HG03460 (cell line): ENCODE data around the gene P2RX3.

Experiments used
- ATAC-seq: cut with Tn5 transposase; IDR thresholded peaks from one replicate; pipeline ENCODE4 v1.9.1; 2021; ENCODE audit not compliant: unreplicated experiment

Gene P2RX3

DNA sequence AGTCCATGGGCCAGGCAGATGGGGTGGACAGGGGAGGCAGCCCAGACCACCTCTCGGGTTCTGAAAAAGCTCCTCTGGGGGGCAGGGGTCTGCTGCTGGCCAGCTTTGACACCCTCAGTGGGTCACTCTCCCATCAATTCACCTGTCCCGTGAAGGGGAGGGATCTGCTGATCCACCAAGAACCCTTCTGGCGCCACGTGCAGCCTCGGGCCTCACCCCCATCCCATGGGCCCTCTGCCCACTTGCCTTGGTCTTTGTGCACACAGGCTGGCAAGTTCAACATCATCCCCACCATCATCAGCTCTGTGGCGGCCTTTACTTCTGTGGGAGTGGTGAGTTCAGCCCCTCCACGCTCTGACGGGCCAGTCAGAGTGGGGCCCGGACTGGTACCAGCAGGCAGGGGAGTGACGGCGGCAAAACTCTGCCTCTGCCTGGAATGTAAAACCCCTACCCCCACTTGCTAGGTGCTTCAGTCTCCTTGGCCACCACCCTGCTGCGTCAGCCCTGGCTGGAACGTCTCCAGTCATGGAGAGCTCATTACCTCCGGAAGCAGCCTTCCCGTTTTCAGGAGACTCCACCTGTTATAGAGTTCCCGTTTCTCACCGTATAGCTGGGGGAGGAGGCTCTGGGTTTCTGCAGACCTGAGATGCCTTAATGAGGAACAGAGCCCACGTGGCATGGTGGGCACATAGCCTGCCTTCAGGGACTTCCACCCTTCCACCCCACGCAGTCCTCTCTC lies 30.1 kb downstream of the P2RX3 start:
- ATAC-seq, result no peak

DNA sequence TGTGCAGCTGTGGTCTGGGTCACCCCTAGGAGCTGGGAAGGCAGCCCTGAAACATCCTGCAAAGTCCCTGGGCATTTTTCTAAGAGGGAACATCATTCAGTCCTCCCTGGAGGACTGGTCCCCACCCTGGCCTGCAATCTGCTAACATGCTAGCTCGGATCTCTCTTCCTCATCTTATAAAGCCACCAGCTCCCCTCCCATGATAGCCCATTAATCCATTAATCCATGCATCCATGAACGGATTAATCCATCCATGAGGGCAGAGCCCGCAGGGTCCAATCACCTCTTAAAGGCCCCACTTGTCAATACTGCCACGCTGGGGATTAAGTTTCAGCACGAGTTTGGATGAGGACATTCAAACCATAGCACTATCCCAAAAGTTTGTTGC lies 30.7 kb downstream of the P2RX3 start:
- ATAC-seq, result no peak

DNA sequence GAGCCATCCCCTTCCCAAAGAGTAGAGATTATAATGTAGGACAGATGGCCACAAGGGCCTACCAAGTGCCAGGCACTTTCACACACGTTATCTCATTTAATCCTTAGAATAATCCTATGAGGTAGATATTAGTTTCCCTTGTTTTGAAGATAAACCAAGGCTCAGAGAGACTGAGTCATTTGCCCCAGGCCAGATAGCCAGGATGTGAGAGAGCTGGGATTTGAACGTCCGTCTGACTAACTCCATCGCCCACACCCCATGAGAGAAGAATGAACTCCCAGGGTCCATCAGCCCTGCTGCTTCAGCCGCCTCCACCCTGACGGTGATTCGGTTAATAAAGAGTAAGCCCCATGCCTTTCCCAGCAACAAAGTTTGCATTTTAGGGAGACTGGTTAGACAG lies 32.1 kb downstream of the P2RX3 start:
- ATAC-seq, result no peak

DNA sequence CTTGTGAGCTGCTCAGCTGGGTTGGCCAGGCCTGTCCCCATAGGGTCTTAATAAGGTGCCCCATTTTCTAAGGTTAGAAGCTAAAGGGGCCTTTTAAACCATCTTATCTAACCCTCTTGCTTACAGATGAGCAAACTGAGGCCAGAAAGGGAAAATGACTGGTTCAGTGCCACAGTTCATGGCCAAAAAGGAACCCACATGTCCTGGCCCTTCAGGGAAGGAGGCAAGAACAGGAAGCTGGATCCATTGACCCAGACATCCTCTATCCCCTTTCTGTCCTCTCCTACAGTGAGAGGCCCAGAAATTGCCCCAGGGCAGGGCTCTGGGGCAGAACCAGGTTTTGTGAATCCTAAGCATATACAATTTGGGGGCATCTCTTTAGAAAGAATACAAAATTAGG lies 32.8 kb downstream of the P2RX3 start:
- no peak for ATAC-seq

DNA sequence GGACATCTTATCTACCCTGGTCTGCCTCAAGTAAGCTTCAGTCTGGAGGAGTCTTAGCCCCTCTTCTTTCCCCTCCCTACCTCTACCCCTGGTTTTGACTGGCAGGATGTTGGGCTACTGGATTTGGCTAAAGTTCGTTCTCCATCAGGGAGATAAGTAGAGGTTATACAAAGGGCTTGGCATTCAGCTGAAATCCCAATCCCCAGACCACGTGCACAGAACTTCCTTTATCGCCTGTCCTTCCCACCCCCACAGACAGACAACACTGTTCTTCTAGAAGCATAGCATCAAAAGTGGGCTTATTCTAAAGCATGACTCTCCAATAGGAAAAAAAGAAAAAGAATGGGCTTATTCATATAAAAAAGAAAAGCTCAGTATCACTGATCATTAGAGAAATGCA lies 35.0 kb downstream of the P2RX3 start:
- no peak for ATAC-seq

DNA sequence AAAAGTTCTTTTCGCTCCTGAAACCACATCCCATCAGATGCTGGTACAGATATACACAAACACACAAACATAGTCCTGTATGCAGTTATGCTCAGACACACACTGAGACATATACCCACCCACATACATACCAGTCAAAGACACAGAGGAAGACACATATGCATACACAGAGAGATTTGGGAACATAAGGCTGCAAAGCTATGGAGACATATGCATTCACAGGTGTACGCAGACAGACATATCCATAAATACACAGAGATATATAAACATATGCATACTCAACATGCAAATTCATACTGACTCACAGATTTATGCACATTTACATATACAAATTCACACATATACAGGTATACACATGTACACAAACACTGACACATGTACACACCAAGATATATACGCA lies 36.8 kb downstream of the P2RX3 start:
- ATAC-seq, result no peak

DNA sequence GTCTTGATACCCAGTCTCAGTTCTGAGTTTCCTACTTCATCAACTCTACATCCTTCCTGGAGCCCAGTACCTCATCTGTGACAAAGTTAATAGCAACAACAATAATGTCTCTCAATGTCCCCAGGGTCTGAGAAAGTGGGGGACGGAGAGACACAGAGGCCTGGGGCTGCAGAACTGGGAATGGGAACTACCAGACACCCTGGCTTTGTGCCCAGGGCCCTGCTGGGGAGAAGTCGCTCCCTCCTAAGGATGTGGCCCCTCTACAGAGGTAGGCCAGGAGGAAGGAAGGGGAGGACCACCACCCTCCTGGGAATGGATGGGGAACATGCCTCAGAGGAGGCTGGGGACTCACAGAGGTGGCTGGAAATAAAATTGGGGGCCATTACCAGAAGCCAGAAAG lies 37.3 kb downstream of the P2RX3 start:
- no peak for ATAC-seq

DNA sequence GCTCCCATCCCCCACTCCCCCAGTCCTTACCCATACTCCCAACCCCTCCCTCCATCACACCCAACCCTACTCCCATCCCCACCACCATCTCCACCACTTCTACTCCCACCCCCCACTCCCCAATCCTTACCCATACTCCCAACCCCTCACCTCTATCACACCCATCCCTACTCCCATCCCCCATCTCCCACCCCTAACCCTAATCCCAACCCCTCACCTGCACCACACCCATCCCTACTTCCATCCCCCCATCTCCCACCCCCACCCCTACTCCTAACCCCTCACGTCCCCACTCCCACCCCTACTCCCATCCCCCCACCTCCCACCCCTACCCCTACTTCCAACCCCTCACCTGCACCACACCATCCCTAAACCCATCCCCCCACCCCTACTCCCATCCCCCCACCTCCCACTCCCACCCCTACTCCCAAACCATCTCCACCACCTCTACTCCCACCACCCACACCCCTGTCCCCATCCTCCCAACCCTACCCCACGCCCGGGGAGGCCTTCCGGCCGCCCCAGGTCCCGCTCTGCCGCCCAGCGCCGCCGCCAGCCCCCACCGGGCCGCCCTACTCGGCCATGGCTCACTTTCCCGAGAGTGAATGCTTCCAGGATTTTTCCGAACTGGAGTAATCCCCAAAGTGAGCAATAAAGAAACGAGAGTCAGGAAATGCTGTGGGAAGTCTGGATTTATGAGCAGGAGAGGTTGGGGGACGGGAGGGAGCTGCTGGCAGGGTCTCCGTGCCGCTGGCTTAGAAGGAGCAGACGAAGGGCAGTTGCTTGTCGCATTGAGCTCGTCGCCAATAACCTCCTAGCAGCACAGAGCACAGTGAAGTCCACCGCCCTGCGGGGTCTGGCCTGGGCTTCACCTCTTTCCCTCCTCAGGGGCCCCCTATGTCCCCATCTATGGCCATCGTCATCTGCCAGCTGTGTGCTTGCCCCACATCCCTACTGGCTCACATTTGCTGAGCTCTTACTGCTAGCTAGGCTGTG lies 38.2 kb downstream of the P2RX3 start:
- ATAC-seq, result no peak

DNA sequence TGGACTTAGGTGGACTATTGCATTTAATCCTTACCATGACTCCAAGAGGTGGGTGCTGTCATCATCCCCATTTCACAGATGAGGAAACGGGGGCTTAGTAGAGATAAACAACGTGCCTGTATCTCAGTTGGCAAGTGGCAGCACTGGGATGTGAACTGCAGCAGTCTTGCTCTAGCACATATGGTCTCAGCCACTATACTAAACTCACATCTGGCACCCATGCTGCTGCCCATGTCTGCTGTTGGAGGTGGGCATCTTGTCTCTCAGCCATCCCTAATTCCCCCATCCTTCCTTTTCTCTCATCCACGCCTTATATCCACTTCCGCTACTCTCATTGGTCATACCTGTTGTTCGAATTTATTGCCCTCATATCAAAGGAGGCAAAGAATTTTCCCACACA lies 39.0 kb downstream of the P2RX3 start:
- ATAC-seq, result no peak

DNA sequence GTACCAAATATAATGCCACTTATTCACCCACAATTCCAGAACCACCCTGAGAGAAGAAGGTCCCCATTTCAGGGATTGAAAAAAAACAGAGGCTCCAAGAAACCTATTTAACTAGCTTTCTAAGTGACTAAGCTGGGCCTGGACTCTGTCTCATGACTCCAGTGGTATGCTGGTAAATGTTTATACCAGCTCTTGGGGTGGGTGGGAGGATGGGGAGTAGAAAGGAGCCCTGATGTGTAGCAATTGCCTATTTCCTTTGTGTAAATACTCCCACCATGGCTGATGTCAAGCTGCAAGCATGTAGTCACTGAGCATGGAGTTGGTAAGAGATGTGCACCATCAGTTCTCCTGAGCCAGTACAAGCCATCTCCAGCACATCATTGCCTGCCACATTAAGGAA lies 40.0 kb downstream of the P2RX3 start:
- ATAC-seq, result no peak

DNA sequence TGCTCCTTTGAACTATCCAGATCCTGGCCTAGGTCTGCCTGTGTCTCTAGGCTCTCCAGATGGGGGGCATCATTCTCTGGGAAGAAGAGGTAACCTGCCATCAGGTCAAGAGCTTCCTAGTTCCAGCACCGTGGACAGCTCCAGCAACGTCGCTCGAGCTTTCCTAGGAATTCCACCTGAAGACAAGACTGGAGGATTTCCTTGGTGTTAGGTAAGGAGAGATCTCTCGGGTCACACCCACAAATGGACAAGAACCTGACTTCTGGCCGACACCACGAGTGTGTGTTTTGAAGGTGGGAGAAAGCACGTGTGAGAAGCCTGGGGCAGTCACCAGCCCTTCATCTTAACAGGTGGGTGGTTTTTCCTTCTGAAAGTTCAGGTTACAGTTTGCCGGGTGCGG lies 41.6 kb downstream of the P2RX3 start:
- ATAC-seq, result no peak

DNA sequence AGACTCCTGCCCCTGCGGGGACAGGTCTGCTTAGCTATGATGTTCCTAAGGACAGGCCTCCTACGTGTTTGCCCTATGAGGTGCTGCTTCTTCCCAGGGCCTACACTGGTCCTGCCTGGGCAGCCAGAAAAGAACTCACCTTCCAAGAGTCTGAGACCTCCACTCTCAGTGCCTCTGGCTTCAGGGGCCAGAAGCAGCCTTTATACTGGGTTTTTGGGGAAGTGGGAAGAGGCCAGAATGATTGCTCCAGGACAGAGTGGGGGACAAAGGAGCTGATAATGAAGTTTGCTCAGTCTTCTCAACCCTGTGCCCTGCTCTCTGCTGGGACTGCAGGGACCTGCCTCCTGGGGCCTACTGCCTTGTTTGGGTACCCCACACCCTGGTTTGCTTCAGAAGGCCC lies 42.8 kb downstream of the P2RX3 start, which contains the start of gene PRG3:
PRG3 (minus strand) TSS at position 176 of the 400 bp plus-strand sequence. CDS start 442 bp downstream, outside the sequence.
- no peak for ATAC-seq

DNA sequence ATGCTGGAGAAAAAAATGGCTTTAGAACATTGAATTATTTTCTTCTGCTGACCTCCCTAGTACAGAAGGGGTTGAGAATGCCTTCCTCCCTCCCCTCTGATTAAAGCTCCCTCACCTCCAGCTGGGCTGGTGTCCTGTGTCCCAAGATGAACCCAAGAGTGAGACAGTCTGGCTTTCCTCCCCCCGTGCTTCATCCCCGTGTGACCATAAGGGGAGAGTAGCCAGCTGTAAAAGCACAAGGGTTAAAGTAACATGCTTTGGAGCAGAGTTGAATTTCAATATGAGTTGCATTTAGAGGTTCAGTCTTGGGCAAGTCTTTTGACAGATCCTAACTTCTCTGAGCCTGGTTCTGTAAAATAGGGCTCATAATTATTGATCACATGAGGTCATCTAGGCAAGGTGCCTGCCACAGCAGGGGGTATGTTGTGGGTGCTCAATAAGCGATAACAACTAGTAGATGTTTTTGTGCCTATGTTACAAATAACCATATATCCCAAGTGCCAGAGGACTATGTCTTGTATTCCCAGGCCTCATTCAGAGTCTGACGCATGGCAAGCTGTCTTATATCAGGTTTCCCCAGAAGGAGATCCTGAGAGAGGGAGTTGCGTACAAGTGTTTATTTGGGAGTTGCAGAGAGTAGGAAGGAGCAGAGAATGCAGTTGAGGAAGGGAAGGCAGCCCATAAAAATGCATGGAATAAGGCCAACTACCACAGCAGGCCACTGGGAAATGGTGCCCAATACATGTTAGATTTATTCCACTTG lies 48.2 kb downstream of the P2RX3 start:
- no peak for ATAC-seq

DNA sequence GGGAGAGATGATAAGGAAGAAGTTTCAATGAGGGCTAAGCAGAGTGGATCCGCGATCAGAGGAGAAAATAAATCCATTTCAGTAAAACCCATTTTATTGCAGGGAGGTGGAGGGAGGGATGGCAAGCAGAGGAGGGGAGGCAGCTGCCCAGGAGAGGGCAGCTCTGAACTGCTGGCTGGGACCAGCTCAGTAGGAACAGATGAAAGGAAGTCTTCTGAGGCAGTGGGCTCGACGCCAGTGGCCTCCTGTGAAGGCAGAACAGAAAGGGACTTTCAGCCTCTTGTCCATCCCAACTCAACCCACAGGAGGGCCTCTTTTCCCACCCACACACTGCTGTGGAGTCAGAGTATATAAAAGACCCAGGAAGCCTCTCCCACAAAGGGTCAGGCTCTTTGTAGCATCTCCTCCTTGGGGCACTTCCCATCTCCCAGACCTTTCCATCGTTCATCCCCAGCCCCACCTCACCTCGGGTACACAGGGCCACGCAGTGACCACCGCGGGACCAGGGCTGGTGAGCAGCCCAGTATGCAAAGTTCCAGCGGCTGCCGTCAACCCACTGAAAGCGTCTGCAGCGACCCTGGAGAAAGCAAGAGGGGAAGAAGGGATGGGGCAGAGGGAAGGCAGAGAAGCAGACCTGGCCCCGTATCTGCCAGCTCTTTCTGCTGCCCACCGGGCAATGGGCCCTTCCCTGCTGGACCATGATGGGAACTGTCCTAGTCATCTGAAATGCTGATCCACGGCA lies 49.3 kb downstream of the P2RX3 start:
- no peak for ATAC-seq

DNA sequence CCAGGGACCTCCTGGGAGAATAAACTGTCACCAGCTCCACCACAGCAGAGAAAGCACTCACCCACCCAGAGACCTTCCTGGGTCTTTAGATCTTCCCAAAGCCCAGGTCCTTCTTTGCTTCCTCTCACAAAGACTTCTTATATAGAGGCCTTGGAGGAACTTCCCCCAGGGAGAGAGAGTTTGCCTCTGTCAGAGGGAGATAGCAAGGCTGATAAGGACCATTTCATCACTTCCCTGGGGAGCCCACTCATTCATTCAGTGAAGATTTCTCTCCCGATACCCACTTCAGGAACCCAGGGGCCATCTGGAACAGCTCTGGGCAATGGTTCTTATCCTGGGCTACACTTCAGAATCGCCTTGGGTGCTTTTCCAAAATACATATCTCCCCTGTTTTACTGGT lies 52.4 kb downstream of the P2RX3 start, which contains the start of gene PRG2:
PRG2 (minus strand) TSS at position 116 of the 400 bp plus-strand sequence. CDS start 706 bp downstream, outside the sequence.
- no peak for ATAC-seq

DNA sequence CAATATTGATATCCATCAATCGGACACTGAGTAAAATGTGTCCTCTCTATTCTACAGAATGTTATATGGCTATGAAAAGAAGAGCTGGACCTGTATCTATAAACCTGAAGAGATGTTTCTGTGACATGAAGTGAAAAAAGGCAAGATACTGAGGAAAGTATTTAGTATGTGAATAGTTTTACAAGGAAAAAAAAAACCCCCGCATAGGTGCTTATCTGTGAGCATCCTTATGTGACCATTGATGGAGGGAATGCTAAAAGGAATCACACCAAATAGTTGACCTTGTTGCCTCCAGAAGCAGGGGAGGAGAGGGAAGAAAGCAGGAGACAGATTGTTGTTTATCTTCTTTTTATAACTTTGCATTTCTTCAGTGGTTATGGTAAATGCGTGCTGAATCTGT lies 53.0 kb downstream of the P2RX3 start:
- no peak for ATAC-seq

DNA sequence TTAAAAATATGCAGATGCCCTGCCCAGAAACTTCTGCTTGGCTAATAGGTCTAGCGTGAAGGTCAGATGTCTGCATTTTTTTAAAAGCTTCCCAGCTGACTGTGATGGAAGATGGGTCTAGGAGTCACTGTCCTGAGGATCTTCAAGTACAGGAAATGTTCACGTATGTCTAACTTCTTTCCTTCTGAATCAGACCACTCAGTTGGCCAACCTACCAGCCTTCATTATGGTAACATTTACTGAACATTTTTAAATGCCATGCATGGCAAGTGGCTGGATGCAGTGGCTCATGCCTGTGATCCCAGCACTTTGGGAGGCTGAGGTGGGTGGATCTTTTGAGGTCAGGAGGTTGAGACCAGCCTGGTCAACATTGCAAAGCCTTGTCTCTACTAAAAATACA lies 53.4 kb downstream of the P2RX3 start:
- ATAC-seq, result no peak

DNA sequence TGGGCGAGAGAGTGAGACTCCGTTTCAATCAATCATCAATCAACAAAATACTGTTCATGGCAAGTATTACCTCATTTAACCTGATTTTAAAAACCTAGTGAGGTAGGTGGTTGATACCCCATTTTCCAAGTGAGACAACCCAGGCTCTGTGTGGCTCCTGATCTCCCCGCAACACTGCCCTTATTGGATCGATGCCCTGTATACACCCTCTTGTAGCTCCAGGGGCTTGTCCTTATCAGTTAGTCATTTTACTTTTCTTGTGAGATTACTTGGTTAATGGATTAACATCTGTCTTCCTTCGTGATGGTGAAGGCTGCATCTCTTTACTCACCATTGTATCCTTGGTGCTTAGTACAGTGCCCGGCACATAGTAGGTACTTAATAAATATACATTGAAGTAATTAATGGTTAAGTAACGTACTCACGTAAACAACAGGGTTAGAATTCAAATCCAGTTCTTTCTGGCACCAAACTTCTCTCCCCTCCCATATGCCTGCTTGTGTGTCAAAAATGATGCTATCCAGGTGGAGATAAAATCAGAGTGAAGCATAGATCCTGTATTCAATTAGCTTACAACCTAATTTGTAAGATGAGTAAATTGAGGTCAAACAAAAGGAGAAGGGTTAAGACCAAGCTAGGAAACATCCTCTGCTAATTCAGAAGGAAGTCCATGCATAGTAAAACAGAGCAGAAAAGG lies 54.1 kb downstream of the P2RX3 start:
- ATAC-seq, result no peak

DNA sequence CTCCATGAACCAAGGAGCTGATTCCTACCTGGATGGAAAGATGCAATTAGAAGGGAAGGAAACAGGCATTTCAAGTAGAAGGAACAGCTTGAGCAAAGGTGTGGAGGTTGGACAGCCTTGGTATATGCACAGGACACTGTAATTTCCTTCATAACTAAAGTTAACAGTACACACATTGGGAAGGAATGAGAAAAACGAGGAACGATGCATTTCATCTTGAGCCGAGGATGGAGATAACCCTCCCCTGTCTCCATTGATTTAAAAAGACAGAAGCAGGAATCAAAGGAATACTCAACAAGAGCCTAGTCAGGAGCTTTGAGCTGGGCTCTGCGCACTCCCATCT lies 54.6 kb downstream of the P2RX3 start:
- no peak for ATAC-seq
